ENCODE results near the gene FDX2.

The FDX2 gene

GRCh38 chr19:10299545-10300458 lies 16.0 kb downstream of the FDX2 start:
- no peak for DNase-seq

GRCh38 chr19:10295847-10296591 lies 19.8 kb downstream of the FDX2 start:
- DNase-seq = no peak

GRCh38 chr19:10295305-10295846 lies 20.4 kb downstream of the FDX2 start:
- peak; percentile 77 for DNase-seq

GRCh38 chr19:10294368-10294697 lies 21.5 kb downstream of the FDX2 start:
- DNase-seq = no peak

DNA sequence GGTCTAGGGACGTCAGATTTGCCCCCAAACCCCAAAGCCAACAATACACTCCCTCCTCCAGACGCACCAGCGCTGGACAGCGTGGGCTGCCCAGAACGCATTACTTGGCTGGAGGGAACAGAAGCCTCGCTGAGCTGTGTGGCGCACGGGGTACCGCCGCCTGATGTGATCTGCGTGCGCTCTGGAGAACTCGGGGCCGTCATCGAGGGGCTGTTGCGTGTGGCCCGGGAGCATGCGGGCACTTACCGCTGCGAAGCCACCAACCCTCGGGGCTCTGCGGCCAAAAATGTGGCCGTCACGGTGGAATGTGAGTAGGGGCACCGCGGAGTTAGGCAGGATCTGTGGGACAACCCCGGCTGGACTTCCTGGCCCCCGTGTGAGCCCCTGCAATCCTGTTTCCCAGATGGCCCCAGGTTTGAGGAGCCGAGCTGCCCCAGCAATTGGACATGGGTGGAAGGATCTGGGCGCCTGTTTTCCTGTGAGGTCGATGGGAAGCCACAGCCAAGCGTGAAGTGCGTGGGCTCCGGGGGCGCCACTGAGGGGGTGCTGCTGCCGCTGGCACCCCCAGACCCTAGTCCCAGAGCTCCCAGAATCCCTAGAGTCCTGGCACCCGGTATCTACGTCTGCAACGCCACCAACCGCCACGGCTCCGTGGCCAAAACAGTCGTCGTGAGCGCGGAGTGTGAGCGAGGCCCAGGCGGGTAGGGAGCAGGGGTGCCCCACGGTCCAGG lies 22.0 kb downstream of the FDX2 start:
- no peak for DNase-seq

GRCh38 chr19:10292789-10293636 lies 22.8 kb downstream of the FDX2 start:
- DNase-seq = no peak

- peak; percentile 39 for DNase-seq
These were observed 23.5 kb downstream of the FDX2 start for GRCh38 chr19:10292206-10292788.

- no peak for DNase-seq
These were observed 24.1 kb downstream of the FDX2 start for GRCh38 chr19:10291554-10292205.

GRCh38 chr19:10290876-10291553 lies 24.8 kb downstream of the FDX2 start:
- peak; percentile 46 for DNase-seq

- no peak for DNase-seq
These were observed 25.4 kb downstream of the FDX2 start for GRCh38 chr19:10290357-10290875.

- no peak for DNase-seq
These were observed 25.9 kb downstream of the FDX2 start, which contains the start of gene ICAM5 for GRCh38 chr19:10289836-10290356. TSS of gene ICAM5 (plus strand) at chr19:10289952. CDS start at chr19:10290044, 92 bp downstream.

DNA sequence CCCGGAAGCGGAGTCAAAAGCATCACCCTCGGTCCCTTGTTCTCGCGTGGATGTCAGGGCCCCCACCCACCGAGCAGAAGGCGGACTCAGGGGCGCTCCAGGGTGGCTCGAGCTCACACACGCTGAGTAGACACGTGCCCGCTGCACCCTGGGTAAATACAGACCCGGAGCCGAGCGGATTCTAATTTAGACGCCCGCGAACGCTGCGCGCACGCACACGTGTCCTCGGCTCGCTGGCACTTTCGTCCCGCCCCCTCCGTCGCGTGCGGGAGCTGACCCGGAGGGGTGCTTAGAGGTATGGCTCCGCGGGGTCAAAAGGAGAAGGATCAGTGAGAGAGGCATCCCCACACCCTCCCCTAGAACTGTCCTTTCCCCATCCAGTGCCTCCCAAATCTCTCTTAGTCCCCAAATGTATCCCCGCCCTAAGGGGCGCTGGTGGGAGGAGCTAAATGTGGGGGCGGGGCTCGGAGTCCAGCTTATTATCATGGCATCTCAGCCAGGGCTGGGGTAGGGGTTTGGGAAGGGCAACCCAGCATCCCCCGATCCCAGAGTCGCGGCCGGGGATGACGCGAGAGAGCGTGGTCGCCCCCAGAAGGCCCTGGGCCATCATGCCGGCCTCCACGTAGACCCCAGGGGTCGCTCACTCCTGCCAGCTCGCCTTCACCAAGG lies 26.5 kb downstream of the FDX2 start:
- peak; percentile 43 for DNase-seq

GRCh38 chr19:10288662-10289166 lies 27.1 kb downstream of the FDX2 start:
- no peak for DNase-seq

DNA sequence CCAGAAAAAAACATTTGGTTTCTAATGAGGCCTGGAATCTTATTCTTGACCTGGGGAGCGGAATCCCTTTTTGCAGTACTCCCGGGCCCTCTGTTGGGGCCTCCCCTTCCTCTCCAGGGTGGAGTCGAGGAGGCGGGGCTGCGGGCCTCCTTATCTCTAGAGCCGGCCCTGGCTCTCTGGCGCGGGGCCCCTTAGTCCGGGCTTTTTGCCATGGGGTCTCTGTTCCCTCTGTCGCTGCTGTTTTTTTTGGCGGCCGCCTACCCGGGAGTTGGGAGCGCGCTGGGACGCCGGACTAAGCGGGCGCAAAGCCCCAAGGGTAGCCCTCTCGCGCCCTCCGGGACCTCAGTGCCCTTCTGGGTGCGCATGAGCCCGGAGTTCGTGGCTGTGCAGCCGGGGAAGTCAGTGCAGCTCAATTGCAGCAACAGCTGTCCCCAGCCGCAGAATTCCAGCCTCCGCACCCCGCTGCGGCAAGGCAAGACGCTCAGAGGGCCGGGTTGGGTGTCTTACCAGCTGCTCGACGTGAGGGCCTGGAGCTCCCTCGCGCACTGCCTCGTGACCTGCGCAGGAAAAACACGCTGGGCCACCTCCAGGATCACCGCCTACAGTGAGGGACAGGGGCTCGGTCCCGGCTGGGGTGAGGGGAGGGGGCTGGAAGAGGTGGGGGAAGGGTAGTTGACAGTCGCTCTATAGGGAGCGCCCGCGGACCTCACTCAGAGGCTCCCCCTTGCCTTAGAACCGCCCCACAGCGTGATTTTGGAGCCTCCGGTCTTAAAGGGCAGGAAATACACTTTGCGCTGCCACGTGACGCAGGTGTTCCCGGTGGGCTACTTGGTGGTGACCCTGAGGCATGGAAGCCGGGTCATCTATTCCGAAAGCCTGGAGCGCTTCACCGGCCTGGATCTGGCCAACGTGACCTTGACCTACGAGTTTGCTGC lies 28.7 kb downstream of the FDX2 start, which contains the start of gene ICAM4:
ICAM4 (plus strand) TSS at position 153 of the 935 bp plus-strand sequence; CDS start at position 211, 58 bp downstream.
- no peak for DNase-seq

- DNase-seq = no peak
These were observed 30.4 kb downstream of the FDX2 start for GRCh38 chr19:10285393-10285792.

DNA sequence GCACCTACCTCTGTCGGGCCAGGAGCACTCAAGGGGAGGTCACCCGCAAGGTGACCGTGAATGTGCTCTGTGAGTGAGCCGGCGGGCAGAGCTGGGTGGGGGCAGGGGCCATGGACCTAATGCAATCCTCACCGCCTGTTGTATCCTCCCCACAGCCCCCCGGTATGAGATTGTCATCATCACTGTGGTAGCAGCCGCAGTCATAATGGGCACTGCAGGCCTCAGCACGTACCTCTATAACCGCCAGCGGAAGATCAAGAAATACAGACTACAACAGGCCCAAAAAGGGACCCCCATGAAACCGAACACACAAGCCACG lies 30.9 kb downstream of the FDX2 start:
- DNase-seq = no peak

DNA sequence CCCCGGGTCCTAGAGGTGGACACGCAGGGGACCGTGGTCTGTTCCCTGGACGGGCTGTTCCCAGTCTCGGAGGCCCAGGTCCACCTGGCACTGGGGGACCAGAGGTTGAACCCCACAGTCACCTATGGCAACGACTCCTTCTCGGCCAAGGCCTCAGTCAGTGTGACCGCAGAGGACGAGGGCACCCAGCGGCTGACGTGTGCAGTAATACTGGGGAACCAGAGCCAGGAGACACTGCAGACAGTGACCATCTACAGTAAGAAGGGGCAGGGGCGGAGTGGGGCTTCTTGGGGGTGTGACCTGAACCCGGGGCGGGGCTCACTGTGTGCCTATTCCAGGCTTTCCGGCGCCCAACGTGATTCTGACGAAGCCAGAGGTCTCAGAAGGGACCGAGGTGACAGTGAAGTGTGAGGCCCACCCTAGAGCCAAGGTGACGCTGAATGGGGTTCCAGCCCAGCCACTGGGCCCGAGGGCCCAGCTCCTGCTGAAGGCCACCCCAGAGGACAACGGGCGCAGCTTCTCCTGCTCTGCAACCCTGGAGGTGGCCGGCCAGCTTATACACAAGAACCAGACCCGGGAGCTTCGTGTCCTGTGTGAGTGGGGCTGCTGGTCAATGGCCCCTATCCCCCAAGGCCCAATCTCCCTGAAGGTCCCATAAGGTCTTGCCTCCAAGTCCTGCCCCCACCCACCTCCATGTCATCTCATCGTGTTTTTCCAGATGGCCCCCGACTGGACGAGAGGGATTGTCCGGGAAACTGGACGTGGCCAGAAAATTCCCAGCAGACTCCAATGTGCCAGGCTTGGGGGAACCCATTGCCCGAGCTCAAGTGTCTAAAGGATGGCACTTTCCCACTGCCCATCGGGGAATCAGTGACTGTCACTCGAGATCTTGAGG lies 31.5 kb downstream of the FDX2 start:
- no peak for DNase-seq

Data from CD4-positive, alpha-beta T cell treated with Interleukin-4 for 4 hours (primary cell).